Measurements from ENCODE around the gene RASSF5. TPM values are rescaled to one million over a fixed set of nuclear protein-coding genes. Genes with fewer than 3 reads are reported as not detected.

Gene RASSF5
- total and polyA plus RNA-seq, 2 donors from 2014 or later = 2.4 to 18.8 TPM

DNA sequence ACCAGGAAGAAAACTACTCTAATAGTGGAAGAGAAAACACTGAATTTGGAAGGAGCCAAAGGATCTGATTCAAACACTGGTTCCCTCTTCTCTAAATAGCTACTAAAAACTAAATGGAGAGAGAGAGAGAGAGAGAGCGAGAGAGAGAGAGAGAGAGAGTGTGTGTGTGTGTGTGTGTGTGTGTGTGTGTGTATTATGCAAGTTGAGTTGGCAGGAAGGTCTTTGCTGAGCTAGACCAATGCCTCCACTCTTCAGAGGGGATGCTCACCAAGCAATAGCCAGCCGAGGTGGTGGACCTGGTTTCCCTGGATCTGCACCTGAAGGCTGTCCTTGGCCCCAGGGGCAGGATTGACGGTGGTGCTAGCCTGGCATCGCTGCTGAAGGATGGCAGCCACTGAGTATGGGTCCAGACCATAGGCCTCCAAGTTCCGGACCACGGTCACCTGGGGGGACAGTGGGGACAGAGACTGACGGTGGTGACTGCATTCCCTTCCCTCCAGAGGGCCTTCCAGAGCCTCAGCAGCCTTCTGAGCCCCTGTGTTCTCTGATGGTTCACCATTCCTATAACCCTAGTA, 86.1 kb downstream of the RASSF5 start:
- no peak for DNase-seq
- no peak overlapping the region for H3K4me3 ChIP-seq (ENCODE audit: low read length in 3 of 3)
- intact Hi-C loops (cut with DNase I) = no loop called here
- H3K4me1 ChIP-seq (ENCODE audit: control insufficient read depth in 2 of 3, insufficient read depth in 2 of 3, low read depth in 1 of 3, low read length in 3 of 3) = no peaks in the 10 kb centered on the region
- H3K9me3 ChIP-seq (ENCODE audit: control insufficient read depth in 2 of 3, insufficient read depth in 1 of 3, low read length in 3 of 3) = no peaks in the 10 kb centered on the region
- no peak overlapping the region for H3K27ac ChIP-seq (ENCODE audit: low read depth in 2 of 2, low read length in 2 of 2)
- peaks cover 7 to 63% (median 41%) of the 10 kb centered on the region in 3 donors for H3K36me3 ChIP-seq (ENCODE audit: control insufficient read depth in 2 of 3, insufficient read depth in 3 of 3, low read length in 3 of 3)
- H3K27me3 ChIP-seq (ENCODE audit: control insufficient read depth, insufficient read depth, low read length) = no peaks in the 10 kb centered on the region
- no peak for FAIRE-seq
- TF ChIP-seq, protein P1, sequence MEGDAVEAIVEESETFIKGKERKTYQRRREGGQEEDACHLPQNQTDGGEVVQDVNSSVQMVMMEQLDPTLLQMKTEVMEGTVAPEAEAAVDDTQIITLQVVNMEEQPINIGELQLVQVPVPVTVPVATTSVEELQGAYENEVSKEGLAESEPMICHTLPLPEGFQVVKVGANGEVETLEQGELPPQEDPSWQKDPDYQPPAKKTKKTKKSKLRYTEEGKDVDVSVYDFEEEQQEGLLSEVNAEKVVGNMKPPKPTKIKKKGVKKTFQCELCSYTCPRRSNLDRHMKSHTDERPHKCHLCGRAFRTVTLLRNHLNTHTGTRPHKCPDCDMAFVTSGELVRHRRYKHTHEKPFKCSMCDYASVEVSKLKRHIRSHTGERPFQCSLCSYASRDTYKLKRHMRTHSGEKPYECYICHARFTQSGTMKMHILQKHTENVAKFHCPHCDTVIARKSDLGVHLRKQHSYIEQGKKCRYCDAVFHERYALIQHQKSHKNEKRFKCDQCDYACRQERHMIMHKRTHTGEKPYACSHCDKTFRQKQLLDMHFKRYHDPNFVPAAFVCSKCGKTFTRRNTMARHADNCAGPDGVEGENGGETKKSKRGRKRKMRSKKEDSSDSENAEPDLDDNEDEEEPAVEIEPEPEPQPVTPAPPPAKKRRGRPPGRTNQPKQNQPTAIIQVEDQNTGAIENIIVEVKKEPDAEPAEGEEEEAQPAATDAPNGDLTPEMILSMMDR (IDR thresholded peaks at IDR 0.05; ENCODE audit: borderline replicate concordance, extremely low read depth, insufficient read depth) = no peak
- H3K9ac ChIP-seq (ENCODE audit: low read length in 3 of 3) = no peak overlapping the region

GRCh38 chr1:206595581-206596318, 88.4 kb downstream of the RASSF5 start:
- H3K4me3 ChIP-seq (ENCODE audit: low read length in 3 of 3) = no peak overlapping the region
- intact Hi-C loops (cut with DNase I) = no loop called here
- FAIRE-seq (no peak), DNase-seq (no peak)
- no peak overlapping the region for H3K27ac ChIP-seq (ENCODE audit: low read depth in 2 of 2, low read length in 2 of 2)
- no peaks in the 10 kb centered on the region for H3K9me3 ChIP-seq (ENCODE audit: control insufficient read depth in 2 of 3, insufficient read depth in 1 of 3, low read length in 3 of 3)
- TF ChIP-seq, protein P1 (IDR thresholded peaks at IDR 0.05; ENCODE audit: borderline replicate concordance, extremely low read depth, insufficient read depth) = no peak
- no peaks in the 10 kb centered on the region for H3K4me1 ChIP-seq (ENCODE audit: control insufficient read depth in 2 of 3, insufficient read depth in 2 of 3, low read depth in 1 of 3, low read length in 3 of 3)
- H3K36me3 ChIP-seq (ENCODE audit: control insufficient read depth in 2 of 3, insufficient read depth in 3 of 3, low read length in 3 of 3) = peaks cover 8 to 76% (median 52%) of the 10 kb centered on the region in 3 donors
- no peaks in the 10 kb centered on the region for H3K27me3 ChIP-seq (ENCODE audit: control insufficient read depth, insufficient read depth, low read length)
- no peak overlapping the region for H3K9ac ChIP-seq (ENCODE audit: low read length in 3 of 3)

DNA sequence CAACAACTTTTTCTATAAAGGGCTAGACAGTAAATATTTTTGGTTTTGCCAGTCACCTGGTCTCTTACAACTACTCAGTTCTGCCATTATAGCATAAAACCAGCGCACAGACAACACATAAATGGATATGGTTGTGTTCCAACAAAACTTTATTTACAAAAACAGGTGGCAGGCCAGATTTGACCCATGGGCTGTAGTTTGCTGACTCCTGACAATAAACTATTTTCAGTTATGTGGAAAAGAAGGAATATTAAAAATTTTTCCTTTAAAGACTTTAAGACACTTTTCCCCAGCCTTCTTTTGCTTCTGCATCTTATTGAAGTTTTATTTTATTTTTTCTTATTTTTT, 89.0 kb downstream of the RASSF5 start:
- no peak overlapping the region for H3K9ac ChIP-seq (ENCODE audit: low read length in 3 of 3)
- no peaks in the 10 kb centered on the region for H3K27me3 ChIP-seq (ENCODE audit: control insufficient read depth, insufficient read depth, low read length)
- H3K4me3 ChIP-seq (ENCODE audit: low read length in 3 of 3) = no peak overlapping the region
- no peaks in the 10 kb centered on the region for H3K4me1 ChIP-seq (ENCODE audit: control insufficient read depth in 2 of 3, insufficient read depth in 2 of 3, low read depth in 1 of 3, low read length in 3 of 3)
- no peak overlapping the region for H3K27ac ChIP-seq (ENCODE audit: low read depth in 2 of 2, low read length in 2 of 2)
- intact Hi-C loops (cut with DNase I) = no loop called here
- peaks cover 8 to 71% (median 52%) of the 10 kb centered on the region in 3 donors for H3K36me3 ChIP-seq (ENCODE audit: control insufficient read depth in 2 of 3, insufficient read depth in 3 of 3, low read length in 3 of 3)
- DNase-seq (no peak), FAIRE-seq (no peak)
- no peaks in the 10 kb centered on the region for H3K9me3 ChIP-seq (ENCODE audit: control insufficient read depth in 2 of 3, insufficient read depth in 1 of 3, low read length in 3 of 3)
- TF ChIP-seq, protein P1 (IDR thresholded peaks at IDR 0.05; ENCODE audit: borderline replicate concordance, extremely low read depth, insufficient read depth) = no peak

All from kidney (tissue), 14 donors.